ENCODE measurements around the gene MYLK3.

DNA sequence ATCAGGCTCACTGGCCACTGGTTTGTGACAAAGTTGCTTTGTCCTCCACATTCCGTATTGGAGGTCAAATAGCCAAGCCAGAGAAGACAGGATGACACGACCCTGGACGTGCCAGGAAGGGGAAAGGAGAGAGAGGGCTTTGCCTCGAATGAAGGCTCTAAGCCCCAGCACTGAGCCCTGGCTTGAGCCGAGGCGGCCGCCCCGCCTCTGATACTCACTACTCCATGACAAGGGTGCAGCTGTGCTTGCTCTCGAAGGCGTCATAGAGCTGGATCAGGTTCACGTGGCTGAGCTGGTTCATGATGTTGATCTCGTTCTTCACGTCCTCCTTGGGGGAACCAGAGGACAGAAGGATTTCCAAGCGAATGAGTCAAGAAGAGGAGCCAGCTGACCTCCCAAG, 19.3 kb downstream of the MYLK3 start:
- no peak for TF ChIP-seq POLR2A (IDR thresholded peaks at IDR 0.05)
- TF ChIP-seq, protein P1, sequence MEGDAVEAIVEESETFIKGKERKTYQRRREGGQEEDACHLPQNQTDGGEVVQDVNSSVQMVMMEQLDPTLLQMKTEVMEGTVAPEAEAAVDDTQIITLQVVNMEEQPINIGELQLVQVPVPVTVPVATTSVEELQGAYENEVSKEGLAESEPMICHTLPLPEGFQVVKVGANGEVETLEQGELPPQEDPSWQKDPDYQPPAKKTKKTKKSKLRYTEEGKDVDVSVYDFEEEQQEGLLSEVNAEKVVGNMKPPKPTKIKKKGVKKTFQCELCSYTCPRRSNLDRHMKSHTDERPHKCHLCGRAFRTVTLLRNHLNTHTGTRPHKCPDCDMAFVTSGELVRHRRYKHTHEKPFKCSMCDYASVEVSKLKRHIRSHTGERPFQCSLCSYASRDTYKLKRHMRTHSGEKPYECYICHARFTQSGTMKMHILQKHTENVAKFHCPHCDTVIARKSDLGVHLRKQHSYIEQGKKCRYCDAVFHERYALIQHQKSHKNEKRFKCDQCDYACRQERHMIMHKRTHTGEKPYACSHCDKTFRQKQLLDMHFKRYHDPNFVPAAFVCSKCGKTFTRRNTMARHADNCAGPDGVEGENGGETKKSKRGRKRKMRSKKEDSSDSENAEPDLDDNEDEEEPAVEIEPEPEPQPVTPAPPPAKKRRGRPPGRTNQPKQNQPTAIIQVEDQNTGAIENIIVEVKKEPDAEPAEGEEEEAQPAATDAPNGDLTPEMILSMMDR (IDR thresholded peaks at IDR 0.05): no peak
- no peak for TF ChIP-seq EP300 (IDR thresholded peaks at IDR 0.05)
- no peak for TF ChIP-seq POLR2AphosphoS5 (IDR thresholded peaks at IDR 0.05)

All from sigmoid colon (tissue), 4 donors.